HFF-Myc (cell line): Measurements from ENCODE around the gene DDX20.

Experiments
- DNase-seq: peaks from one replicate; pipeline ENCODE4 v3.0.0-alpha.2; 2011; ENCODE audit warnings: low read depth; ENCODE audit errors: extremely low read depth
- H3K4me3 ChIP-seq: replicated peaks from 2 replicates; pipeline ENCODE4 v1.5.1; 2011; ENCODE audit warnings: low read depth, mild to moderate bottlenecking, control low read depth, low read length
- CTCF ChIP-seq: IDR thresholded peaks from 2 replicates; pipeline ENCODE4 v1.5.1; 2012; ENCODE audit warnings: mild to moderate bottlenecking, low read depth, low read length, control low read depth; ENCODE audit errors: missing control alignments

DDX20 gene

GRCh38 chr1:111735858-111736544 lies 19.7 kb upstream of the DDX20 start:
- H3K4me3 ChIP-seq, result no peak overlapping the region
- no peak for TF ChIP-seq CTCF
- no peak for DNase-seq

GRCh38 chr1:111736548-111737215 lies 19.0 kb upstream of the DDX20 start:
- DNase-seq, result no peak
- no peak for TF ChIP-seq CTCF
- H3K4me3 ChIP-seq, result no peak overlapping the region

- no peak for DNase-seq
- TF ChIP-seq CTCF, result no peak
- peak overlapping the region; percentile 54 for H3K4me3 ChIP-seq
Measured at GRCh38 chr1:111737216-111738132, 18.2 kb upstream of the DDX20 start.

GRCh38 chr1:111738133-111738435 lies 17.6 kb upstream of the DDX20 start:
- no peak for DNase-seq
- H3K4me3 ChIP-seq, result peak overlapping the region; percentile 54
- no peak for TF ChIP-seq CTCF

GRCh38 chr1:111738436-111739193 lies 17.1 kb upstream of the DDX20 start:
- TF ChIP-seq CTCF, result no peak
- no peak for DNase-seq
- peak overlapping the region; percentile 54 for H3K4me3 ChIP-seq

GRCh38 chr1:111739194-111739924 lies 16.3 kb upstream of the DDX20 start, which contains the start of gene INKA2:
Gene INKA2, minus strand, starts transcription at chr1:111739395. Its CDS starts 153 bp downstream, at chr1:111739242.
- no peak for TF ChIP-seq CTCF
- H3K4me3 ChIP-seq, result peak within 1 kb of the TSS; percentile 54
- DNase-seq, result peak; percentile 47
